Stomach (tissue), 4 donors: ENCODE data around the gene GLTPD2.

ENCODE experiments used
- CTCF ChIP-seq, 7 experiments: fragments of 450-650 bp in 4 of 7; fragments of 200-600 bp in 3 of 7; sonication (generic) in 3 of 7; IDR thresholded peaks; one replicate each; pipeline ENCODE4 v1.5.1; 2016 to 2019; ENCODE audit warnings: antibody characterized with exemption in 7 of 7, control low read depth in 2 of 7, mild to moderate bottlenecking in 1 of 7
- EP300 ChIP-seq: sonication (generic); formaldehyde crosslinking; IDR thresholded peaks from one replicate; pipeline ENCODE4 v1.6.1; 2017; ENCODE audit warnings: antibody characterized with exemption
- POLR2A ChIP-seq, 4 donors: fragments of 450-650 bp; IDR thresholded peaks; one replicate each; pipeline ENCODE4 v1.6.1; 2016; ENCODE audit warnings: antibody characterized with exemption in 4 of 4, control low read depth in 2 of 4, mild to moderate bottlenecking in 1 of 4, moderate library complexity in 1 of 4
- POLR2AphosphoS5 ChIP-seq, 3 donors: sonication (generic); formaldehyde crosslinking; IDR thresholded peaks; one replicate each; pipeline ENCODE4 v1.6.1; 2016; ENCODE audit warnings: antibody characterized with exemption in 3 of 3

GRCh38 chr17:4750606-4751005 is 38.2 kb upstream of the GLTPD2 start:
- no peak for TF ChIP-seq POLR2A (IDR thresholded peaks at IDR 0.05)
- TF ChIP-seq CTCF (IDR thresholded peaks at IDR 0.05): no peak
- TF ChIP-seq POLR2AphosphoS5 (IDR thresholded peaks at IDR 0.05): no peak
- no peak for TF ChIP-seq EP300
